HG02943 (cell line): Measurements from ENCODE around the gene SHC2.

Experiments used
- ATAC-seq: cut with Tn5 transposase; IDR thresholded peaks from one replicate; pipeline ENCODE4 v1.9.1; 2021; ENCODE audit warnings: mild to moderate bottlenecking, low read depth, moderate library complexity; ENCODE audit not compliant: unreplicated experiment

The SHC2 gene

GRCh38 chr19:378706-379105 is 82.1 kb downstream of the SHC2 start:
- no peak for ATAC-seq

GRCh38 chr19:377801-378581 is 82.8 kb downstream of the SHC2 start:
- no peak for ATAC-seq

- no peak for ATAC-seq
Measured at GRCh38 chr19:376111-376470, 84.7 kb downstream of the SHC2 start.

GRCh38 chr19:375395-376110 is 85.3 kb downstream of the SHC2 start:
- ATAC-seq: no peak

GRCh38 chr19:374886-375235 is 86.0 kb downstream of the SHC2 start:
- no peak for ATAC-seq

- no peak for ATAC-seq
Measured at GRCh38 chr19:374183-374885, 86.5 kb downstream of the SHC2 start.

GRCh38 chr19:373391-374182 is 87.2 kb downstream of the SHC2 start:
- no peak for ATAC-seq

GRCh38 chr19:372306-372890 is 88.4 kb downstream of the SHC2 start:
- ATAC-seq: no peak

- no peak for ATAC-seq
Measured at GRCh38 chr19:371501-372168, 89.2 kb downstream of the SHC2 start.

GRCh38 chr19:370641-371330 is 90.0 kb downstream of the SHC2 start:
- ATAC-seq: no peak

GRCh38 chr19:369876-370275 is 91.0 kb downstream of the SHC2 start:
- ATAC-seq: no peak

- no peak for ATAC-seq
Measured at GRCh38 chr19:369256-369655, 91.6 kb downstream of the SHC2 start.

GRCh38 chr19:368630-369024 is 92.2 kb downstream of the SHC2 start:
- no peak for ATAC-seq

GRCh38 chr19:367963-368629 is 92.7 kb downstream of the SHC2 start:
- no peak for ATAC-seq

GRCh38 chr19:367561-367960 is 93.3 kb downstream of the SHC2 start:
- ATAC-seq: no peak

- ATAC-seq: no peak
Measured at GRCh38 chr19:366951-367350, 93.9 kb downstream of the SHC2 start.
